ENCODE results near the gene RPEL1.
"Not testable (repeated sequence)": the region's sequence is repeated elsewhere in the genome, so short reads cannot be mapped to it uniquely, and the experiment has no call there.

The RPEL1 gene

DNA sequence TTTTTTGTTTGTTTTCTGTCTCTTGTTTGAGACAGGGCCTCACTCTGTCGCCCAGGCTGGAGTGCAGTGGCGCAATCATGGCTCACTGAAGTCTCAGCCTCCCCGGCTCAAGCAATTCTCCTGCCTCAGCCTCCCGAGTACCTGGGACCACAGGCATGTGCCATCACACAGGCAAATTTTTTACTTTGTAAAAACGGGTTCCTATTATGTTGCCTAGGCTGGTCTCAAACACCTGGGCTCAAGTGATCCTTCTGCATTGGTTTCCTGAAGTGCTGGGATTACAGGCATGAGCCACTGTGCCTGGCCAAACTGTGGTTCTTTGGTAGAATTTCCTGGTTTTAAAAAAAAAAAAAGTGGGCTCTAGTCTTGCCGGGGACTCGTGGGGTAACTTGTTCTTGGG is at the start of gene RPEL1:
RPEL1 (plus strand) TSS at position 301 of the 400 bp plus-strand sequence. CDS start 110 bp downstream, outside the sequence.
- not testable (repeated sequence) for DNase-seq

- no peak for DNase-seq
These were observed 49.2 kb upstream of the RPEL1 start for GRCh38 chr10:103196516-103196915.

DNA sequence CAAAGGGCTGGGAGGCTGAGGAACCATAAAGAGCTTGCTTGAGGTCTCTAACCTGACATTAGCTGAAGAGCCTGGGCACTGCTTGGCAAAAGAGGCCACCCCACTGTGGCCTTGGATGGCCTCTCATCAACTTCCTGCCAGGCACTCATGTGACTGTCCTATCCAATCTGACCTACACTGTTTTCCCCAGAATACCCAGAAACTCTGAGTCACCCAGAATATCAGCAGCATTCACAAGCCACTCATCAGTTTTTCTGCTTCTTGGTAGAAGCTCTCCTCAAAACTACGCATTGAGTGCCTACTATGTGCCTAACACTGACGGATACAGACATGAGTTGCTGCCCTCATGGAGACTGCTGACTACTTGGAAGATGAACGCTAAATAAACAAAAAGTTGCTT is 48.5 kb upstream of the RPEL1 start:
- DNase-seq, result peak; percentile 19 to 39

GRCh38 chr10:103197903-103198302 is 47.8 kb upstream of the RPEL1 start:
- no peak for DNase-seq

GRCh38 chr10:103198648-103199047 is 47.0 kb upstream of the RPEL1 start:
- DNase-seq, result no peak

DNA sequence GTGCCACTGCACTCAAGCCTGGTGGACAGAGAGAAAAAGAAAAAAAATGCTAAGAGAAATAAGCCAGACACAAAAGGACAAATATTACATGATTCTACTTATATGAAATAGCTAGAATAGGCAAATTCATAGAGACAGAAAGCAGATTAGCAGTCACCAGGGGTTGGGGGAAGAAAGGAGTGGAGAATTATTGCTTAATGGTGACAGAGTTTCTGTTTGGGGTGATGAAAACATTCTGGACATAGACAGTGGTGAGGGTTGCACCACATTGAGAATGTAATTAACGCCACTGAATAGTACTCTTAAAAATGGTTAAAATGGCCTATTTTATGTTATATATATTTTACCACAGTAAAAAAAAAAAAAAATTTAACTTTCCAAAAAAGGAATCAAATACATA is 46.2 kb upstream of the RPEL1 start:
- DNase-seq, result no peak

GRCh38 chr10:103202319-103202718 is 43.4 kb upstream of the RPEL1 start:
- DNase-seq, result no peak

DNA sequence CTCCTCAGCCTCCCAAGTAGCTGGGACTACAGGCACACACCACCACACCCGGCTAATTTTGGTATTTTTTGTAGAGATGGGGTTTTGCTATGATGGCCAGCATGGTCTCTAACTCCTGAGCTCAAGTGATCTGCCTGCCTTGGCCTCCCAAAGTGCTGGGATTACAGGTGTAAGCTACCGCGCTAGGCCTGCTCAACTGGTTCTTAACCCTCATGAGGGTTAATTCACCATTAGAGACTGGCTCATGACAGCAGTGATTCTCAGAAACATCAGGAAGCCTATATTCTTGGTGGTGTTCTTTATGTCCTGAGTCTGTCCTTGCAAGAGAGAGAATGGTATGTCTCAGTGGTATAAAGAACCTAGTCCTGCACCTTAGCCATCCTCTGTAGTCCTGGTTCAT is 42.2 kb upstream of the RPEL1 start:
- no peak for DNase-seq

- DNase-seq, result no peak
These were observed 41.1 kb upstream of the RPEL1 start for GRCh38 chr10:103204353-103205255.

- DNase-seq, result not testable (repeated sequence)
These were observed 40.3 kb upstream of the RPEL1 start for GRCh38 chr10:103205401-103205800.

DNA sequence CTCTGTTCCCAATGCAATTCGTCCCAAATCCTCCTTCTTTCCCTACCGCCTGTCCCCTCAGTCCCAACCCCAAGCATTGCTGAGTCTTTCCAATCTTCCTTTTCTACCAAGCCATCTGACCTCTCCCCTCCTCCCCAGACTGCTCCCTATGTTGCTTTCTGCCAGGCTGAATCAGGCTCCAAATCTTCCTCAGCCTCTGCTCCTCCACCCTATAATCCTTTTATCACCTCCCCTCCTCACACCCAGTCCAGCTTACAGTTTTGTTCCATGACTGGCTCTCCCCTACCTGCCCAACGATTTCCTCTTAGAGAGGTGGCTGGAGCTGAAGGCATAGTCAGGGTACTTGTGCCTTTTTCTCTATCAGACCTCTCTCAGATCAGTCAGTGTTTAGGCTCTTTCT is 39.0 kb upstream of the RPEL1 start:
- not testable (repeated sequence) for DNase-seq

DNA sequence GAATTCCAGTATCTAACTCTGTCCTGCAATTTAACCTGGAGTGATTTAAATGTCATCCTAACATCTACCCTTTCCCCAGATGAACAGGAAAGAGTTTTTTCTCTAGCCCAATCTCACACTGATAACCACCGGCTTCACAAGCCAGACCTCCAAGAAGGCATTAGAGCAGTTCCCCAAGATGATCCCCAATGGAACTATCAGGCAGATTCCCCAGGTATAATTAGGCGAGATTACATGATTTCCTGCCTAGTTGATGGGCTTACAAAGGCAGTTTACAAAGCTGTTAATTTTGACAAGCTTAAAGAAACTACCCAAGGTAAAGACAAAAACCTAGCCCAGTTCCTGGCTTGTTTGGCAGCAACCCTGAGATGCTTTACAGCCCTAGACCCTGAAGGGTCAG is 38.5 kb upstream of the RPEL1 start:
- no peak for DNase-seq

GRCh38 chr10:103207643-103208042 is 38.0 kb upstream of the RPEL1 start:
- not testable (repeated sequence) for DNase-seq

- not testable (repeated sequence) for DNase-seq
These were observed 35.4 kb upstream of the RPEL1 start for GRCh38 chr10:103210262-103210661.

DNA sequence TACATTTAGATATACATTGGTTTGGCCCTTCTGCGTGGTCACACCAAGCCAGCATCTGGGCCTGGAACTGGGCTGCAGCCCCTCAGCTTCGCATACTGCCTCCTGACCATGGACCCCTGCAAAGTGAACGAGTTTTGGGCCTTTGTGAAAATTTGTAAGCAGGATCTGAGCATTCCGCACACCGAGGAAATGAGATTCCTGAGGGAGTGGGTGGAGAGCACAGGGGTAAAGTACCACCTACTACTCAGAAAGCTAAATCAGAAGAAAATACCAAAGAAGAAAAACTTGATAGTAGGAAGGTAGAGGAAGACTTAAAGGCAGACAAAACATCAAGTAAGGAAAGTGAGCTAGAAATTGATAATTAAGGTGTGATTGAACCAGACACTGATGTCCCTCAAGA is 30.1 kb upstream of the RPEL1 start:
- DNase-seq, result no peak

- DNase-seq, result not testable (repeated sequence)
These were observed 29.3 kb upstream of the RPEL1 start for GRCh38 chr10:103216362-103216761.

DNA sequence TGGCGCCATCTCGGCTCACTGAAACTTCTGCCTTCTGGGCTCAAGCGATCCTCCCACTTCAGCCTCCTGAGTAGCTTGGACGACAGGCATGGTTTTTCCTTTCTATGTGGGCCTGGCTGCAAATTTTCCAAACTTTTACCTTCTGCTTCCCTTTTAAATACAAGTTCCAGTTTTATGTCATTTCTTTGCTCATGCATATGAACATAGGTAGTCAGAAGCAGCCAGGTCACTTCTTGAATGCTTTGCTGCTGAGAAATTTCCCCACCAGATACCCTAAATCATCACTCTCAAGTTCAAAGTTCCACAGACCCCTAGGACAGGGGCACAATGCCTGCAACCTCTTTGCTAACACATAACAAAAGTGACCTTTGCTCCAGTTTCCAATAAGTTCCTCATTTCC is 21.6 kb upstream of the RPEL1 start:
- no peak for DNase-seq

DNA sequence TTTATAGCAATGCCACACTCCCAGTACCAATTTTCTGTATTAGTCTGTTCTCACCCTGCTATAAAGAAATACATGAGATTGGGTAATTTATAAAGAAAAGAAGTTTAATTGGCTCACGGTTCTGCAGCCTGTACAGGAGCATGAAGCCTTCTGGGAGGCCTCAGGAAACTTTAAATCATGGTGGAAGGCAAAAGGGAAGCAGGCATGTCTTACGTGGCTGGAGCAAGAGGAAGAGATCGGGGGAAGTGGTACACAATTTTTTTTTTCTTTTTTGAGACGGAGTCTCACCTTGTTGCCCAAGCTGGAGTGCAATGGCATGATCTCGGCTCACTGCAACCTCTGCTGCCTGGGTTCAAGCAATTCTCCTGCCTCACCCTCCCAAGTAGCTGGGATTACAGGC is 21.0 kb upstream of the RPEL1 start:
- DNase-seq, result not testable (repeated sequence)

GRCh38 chr10:103225939-103226338 is 19.7 kb upstream of the RPEL1 start:
- DNase-seq, result no peak

GRCh38 chr10:103227416-103227815 is 18.3 kb upstream of the RPEL1 start:
- no peak for DNase-seq

DNA sequence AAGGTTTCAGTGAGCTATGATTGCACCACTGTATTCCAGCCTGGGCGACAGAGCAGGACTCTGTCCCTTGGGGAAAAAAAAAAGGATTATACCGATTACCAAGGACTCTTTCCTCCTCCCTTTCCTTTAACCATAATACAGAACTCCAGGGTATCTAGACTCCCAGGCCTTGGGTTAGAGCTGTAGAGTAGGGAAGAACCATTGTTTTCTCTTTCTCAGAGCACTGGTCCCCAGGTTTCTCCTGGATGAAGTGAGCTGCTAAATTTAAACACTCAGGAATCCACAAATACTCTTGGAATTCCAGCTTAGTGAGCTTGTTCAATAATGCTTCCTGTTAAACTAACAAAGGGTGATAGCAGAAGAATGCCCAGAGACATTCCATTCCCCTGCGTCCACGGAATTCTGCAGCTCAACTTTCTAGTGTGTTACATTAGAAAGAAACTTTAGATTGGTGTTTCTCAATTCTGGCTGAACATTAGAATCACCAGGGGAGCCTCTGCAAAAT is 14.6 kb upstream of the RPEL1 start:
- no peak for DNase-seq

DNA sequence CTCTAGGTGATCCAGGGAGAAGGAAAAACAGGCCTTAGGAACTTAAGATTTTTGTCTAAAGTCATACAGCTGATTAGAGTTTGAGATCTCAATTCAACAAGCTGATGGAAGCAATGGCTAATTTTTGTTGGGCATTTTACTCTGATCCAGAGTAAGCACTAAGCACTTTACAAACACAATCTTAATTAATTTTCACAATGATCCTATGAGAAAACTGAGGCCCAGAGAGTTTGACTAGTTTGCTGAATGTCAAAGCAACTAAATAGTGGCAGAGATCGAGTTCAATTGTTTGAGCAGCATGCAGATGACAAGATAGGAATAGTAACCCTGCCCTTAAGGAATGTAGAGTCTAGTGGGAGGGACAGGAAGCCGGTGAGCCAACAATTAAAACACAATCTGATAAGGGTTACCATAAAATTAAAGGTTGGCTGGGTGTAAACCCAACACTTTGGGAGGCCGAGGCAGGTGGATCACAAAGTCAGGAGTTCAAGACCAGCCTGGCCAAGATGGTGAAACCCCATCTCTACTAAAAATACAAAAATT is 13.5 kb upstream of the RPEL1 start:
- DNase-seq, result no peak

DNA sequence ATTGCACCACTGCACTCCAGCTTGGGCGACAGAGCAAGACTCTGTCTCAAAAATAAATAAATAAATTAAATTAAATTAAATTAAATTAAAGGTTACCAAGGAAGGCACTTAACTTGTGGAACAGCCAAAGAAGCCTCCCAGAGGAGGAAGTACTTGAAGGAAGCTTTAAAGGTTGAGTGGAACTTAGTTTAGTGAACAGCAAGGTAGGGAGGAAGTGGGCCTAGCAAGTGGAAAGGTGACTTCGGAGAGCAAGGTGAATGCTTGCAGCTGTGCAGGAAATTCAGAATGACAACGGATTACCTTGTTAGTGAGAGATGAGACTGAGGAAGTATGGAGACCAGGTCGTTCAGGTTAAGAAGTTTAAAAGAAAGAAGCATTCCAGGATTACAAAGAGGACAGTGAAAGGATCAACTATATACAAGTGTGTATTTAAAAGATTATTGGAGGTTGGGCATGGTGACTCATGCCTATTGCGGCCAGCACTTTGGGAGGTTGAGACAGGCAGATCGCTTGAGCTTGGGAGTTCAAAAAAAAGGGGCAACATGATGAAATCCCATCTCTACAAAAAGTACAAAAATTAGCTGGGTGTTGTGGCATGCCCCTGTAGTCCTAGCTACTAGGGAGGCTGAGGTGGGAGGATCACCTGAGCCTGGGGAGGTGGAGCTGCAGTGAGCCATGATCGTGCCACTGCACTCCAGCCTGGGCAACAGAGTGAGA is 12.8 kb upstream of the RPEL1 start:
- DNase-seq, result no peak

- no peak for DNase-seq
These were observed 9.9 kb upstream of the RPEL1 start for GRCh38 chr10:103235775-103236174.

Measured in activated CD4-positive, alpha-beta T cell treated with anti-CD3 and anti-CD28 coated beads, Interleukin-2, amount 50 U/mL, for 48 hours (primary cell).